ENCODE results near the gene KRT8. TPM values are rescaled to one million over a fixed set of nuclear protein-coding genes. Genes with fewer than 3 reads are reported as not detected.

Gene KRT8
- total RNA-seq, 1 donor from 2014 or later, result 82.2 TPM

DNA sequence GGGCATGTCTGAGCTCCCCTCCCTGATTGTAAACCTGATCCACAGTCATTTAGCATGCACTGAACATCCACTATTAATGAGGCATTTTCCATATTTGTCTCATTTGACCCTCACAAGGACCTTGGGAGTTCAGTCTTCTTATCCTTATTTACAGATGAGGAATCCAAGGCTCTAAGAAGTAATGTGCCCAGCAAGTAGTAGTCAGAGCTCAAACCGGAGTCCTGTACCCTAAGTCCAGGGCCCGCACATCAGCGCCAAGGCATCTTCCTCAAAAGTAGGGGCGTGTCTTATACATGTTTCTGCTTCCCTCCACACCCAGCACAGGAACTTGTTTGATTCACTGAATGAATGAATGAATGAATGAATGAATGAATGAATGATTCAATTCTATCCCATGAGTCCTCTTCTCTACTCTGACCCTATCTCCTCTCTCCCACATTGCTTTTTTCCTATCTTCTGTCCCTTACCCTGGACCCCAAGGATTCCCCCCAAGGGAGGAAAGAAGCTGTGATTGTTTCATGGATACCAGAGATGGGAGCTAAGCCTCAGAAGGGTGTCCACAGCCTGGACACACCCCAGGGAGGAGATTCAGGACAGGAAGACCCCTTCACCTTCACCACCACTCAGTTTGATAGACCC, 21.8 kb upstream of the KRT8 start:
- DNase-seq (ENCODE audit: low spot score), result no peak
- intact Hi-C loops (cut with DNase I), result no loop called here

DNA sequence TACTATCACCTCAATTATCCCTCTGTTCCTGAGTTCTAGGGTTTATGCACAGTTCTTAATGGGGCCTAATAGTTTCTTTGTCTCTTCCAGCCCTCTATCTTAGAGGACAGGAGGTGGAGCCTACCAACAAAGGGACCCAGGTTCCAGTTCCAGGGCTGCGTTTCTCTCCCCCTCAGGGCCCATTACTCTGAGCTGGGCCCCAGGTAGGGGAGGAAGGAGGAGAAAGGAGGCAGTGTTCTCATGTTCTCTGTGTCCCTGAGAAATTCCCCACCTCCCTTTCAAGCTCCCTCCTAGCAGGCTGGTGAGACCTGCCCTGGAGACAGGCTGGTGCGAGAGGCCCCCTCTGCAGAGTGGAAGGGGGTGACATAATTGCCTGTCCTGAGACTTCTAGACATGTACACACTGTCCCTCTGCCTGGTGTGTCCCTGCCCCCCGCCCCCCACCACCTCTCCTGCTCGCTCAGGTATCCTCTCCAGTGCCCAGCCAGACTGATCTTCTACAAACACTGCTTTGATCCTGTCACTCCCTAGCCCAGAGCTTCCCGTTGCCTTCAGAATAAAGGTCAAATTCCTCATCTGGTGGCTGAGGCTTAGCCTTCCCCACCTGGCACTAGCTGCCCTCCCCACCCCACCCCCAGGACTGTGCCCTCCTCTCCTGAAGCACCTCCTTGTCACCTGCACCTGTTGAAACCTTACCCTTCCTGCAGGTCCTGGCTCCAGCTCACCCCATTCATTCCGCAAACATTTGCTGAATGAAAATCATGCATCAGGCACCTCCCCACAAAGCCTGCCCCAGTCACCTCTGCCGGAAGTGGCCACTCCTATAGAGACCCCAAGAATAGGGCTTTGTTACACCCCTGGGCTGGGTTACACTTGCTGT, 21.1 kb upstream of the KRT8 start:
- no peak for DNase-seq (ENCODE audit: low spot score)
- intact Hi-C loops (cut with DNase I), result no loop called here

DNA sequence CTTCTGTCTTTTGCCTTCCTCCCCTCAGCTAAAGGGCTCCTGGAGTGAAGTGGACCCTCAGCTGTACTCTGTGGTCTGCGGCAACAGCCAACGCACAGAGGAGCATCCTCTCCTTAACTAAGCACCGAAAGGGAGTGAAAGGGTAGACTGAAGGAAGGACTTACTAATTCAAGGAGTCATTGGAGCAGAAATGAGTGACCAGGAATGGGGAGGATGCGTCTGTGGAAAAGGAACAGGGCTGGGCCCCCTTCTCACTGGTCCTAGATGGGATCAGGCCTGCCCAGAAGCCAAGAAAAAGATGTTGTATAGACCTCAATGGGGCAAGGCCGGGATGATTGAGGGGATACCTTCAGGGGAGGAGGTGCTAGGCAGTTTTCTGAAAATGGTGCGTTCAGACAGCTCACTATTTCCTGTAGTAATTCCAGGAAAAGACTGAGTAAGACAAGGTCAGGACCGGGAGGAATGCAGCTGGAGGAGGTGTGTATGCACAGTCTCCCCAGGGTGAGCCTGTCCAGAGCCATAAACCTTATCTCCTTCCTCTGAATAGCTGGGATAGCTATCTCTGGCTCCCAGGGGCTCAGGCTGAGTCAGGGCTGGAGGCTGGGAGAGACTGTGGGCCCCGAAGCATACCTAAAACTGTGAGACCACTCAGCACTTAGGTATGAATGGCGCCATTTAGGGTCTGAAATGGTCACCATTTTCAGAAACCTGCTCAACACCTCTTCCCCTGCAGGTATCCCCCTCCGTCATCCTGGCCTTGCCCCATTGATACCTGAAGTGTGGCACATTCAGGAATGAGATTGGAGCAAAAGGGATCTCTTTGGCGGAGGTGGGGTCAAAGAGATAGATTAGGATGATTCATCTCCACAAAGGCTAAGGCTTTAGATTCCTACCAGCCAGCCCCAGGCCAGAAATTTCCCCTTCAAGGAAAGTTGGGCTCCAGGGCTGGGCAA, 20.2 kb upstream of the KRT8 start:
- no peak for DNase-seq (ENCODE audit: low spot score)
- intact Hi-C loops (cut with DNase I), result no loop called here

DNA sequence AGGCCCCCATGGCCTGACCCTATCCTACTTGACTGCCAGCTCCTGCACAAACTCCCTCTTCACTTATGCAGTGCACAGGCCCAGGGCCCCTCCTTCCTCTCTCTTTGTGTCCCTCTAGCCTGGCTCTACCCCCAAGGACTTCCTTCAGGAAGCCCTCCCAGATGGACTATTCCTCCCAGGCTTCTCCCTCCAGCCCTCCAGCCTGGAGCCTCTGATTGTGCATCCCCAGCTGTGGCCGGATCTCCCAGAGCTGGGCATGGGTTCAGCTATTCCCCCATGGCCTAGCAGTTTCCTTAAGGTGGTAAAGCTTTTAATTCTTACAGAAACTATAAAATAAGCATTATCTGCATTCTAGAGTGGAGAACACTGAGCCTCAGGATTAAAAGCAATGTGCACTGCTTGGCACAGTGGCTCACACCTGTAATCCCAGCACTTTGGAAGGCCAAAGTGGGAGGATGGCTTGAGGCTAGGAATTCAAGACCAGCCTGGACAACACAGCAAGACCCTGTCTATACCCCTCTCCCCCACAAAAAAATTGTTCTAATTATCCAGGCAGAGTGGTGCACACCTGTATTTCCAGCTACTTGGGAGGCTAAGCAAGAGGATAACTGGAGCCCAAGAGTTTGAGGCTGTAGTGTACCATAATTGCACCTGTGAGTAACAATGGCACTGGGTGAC, 16.8 kb upstream of the KRT8 start:
- DNase-seq (ENCODE audit: low spot score), result no peak
- intact Hi-C loops (cut with DNase I), result no loop called here

DNA sequence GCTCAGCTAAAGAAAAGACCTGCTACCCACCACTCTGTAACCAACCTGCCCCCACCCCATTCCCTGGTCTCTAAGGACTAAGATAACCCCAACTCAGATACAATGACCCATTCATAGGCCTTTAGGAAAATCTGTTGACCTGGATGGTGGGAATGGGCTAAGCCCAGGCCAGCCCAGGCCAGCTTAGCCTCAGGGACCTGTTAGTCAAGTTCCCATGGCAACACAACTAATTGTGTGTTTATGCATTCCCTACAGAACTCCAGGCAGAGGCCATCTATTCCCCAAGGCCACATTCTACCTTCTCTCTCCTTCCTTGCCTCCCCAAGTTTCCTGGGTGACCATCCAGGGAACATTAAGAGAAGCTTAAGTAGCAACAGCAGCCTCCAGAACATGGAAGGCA, 16.1 kb upstream of the KRT8 start:
- DNase-seq (ENCODE audit: low spot score), result no peak
- intact Hi-C loops (cut with DNase I), result no loop called here

DNA sequence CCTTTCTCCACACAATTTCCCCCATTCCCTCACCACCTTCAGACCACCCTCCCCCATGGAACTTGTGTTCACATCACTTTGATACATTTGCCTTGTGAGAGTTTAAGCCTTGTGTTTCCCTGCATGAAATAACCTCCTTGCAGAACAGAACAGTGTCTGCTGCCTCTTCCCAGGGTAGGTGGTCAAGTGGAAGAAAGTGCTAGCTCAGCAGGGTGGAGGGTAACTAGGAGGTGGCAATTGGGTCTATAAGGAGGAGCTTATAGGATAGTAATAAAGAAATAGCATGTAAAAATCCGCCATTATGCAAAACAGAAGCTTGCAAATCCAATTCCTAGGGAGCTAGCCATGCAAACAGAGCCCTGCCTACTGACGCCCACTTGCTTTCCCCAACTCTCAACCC, 13.9 kb upstream of the KRT8 start:
- intact Hi-C loops (cut with DNase I), result no loop called here
- no peak for DNase-seq (ENCODE audit: low spot score)

DNA sequence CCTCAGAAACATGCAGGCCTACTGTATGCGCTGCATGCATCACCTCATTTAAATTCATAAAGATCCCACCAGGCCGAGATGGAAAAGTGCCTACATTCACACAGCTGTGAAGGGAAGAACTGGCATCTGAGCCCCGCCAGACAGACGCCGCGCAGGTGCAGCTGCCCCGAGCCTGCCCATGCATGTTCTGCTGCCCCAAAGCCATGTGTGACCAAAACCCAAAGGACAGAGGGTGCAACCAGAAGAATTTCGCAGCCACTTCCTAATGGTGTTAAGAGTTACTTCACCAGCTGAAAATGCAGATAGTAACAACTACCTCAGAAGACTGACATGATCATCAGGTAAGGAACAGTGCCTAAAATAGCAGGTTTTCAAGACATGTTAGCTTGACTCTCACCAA, 13.5 kb upstream of the KRT8 start:
- intact Hi-C loops (cut with DNase I), result no loop called here
- DNase-seq (ENCODE audit: low spot score), result no peak

DNA sequence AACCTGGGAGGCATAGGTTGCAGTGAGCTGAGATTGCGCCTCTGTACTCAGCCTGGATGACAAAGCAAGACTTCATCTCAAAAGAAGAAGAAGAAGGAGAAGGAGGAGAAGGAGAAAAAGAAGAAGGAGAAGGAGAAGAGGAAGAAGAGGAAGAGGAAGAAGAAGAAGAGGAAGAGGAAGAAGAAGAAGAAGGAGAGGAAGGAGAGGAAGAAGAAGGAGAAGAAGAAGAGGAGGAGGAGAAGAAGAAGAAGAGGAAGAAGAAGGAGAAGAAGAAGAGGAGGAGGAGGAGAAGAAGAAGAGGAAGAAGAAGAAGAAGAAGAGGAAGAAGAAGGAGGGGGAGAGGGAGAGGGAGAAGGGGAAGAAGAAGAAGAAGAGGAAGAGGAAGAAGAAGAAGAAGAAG, 12.9 kb upstream of the KRT8 start:
- no peak for DNase-seq (ENCODE audit: low spot score)
- intact Hi-C loops (cut with DNase I), result no loop called here

DNA sequence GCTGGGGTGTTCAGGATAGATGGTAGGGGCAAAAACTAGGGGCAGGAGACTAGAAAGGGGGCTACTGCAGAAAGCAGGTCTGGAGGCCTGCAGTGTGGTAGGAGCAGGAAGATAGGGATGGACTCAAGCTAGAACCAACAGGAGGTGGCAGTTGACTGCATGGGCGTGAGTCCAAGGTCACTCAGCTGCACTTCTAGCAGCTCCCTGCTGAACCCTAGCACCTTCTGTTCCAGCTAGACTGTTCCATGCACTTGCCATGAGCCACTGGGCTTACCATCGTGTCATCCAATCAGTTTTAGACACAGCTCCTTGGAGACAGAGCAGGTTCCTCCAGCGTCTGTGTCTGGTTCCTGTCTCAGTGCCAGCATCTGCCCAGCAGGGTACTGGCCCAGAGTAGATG, 11.3 kb upstream of the KRT8 start:
- DNase-seq (ENCODE audit: low spot score), result no peak
- intact Hi-C loops (cut with DNase I), result no loop called here

DNA sequence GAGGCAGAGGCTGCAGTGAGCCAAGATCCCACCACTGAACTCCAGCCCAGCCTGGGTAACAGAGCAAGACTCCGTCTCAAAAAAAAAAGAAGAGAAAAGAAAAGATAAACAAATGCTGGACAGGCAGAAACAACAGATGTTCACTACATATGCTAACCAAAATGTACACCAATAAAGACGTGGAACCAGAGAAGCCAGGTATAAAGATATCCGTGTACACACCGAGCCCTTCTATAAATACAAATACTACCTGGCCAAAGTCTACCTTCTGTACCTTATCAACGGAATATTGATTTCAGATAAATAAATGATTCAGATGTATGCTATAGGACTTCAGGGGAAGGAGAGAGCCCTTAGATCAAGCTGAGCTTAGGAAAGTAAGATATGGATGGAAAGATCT, 10.8 kb upstream of the KRT8 start:
- no peak for DNase-seq (ENCODE audit: low spot score)
- intact Hi-C loops (cut with DNase I), result no loop called here

DNA sequence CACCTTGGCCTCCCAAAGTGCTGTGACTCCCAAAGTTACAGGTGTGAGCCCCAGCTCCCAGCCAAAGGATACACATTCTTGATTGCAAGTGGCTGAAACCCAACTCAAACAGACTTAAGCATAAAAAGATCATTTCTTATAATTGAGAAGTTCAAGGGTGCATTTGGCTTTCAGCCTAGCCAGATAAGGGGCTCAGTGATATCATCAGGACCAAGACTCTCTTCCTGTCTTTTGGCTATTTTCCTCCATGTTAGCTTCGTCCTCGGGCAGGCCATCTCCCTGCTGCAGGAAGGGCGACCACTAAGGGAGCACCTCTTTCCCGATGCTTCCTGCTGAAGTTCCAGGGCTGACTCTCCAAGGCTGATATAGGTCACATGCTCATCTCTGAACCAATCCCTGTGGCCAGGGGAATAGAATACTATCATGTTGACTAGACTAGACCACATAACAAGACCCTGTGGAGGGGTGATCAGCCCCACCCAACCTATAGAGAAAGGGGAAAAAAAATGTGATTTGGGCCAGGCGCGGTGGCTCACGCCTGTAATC, 9.8 kb upstream of the KRT8 start:
- no peak for DNase-seq (ENCODE audit: low spot score)
- intact Hi-C loops (cut with DNase I), result no loop called here

DNA sequence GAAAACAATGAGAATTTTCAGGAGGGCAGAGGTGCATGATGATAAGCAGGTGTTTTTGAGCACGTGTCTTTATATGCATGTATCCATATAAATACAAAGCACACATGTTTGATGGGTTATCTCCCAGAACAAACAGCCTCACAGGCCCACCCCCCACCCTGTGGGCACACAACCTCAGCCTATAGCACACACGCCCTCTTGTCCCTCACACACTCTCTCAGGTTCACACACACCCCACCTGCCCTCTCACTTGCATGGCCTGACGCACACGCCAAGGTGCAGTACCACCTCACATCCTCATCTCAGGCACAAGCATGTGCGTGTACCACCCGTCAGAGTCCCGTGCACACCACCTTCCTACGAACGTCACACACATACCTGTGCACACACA, 8.6 kb upstream of the KRT8 start:
- intact Hi-C loops (cut with DNase I), result no loop called here
- no peak for DNase-seq (ENCODE audit: low spot score)

DNA sequence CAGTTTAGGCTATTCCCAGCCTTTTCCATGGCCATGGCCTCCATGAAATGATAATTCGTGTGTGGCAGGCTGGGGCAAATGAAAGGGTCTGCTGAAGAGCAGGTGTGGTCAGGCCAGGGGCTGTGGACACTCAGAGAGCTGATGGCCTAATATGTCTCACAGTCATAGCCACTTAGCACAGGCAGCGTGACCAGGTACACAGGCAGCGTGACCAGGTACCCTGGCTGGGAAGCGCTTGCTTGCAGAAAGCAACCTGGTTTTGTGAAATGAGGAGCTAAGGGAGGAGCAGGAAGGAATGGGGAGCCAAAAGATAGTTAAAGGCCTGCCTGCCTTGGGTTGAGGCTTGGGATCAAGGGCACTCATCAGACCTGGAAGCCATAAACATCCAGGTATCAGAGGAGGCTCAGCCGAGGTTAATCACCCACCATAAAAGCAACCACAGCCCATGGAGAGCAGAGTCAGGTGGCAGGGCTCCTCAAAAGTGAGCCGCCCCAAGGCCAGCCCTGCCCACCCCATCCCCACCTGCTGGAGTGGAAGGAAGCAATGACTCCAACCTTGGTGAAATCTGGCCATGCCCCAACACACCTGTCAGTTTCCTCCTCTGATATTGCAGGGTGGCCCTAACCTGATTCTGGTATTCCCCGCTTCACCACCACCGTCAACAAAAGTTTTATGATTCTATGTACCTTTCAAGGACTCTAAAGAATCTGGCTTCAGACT, 8.0 kb upstream of the KRT8 start:
- DNase-seq (ENCODE audit: low spot score), result no peak
- intact Hi-C loops (cut with DNase I), result no loop called here

DNA sequence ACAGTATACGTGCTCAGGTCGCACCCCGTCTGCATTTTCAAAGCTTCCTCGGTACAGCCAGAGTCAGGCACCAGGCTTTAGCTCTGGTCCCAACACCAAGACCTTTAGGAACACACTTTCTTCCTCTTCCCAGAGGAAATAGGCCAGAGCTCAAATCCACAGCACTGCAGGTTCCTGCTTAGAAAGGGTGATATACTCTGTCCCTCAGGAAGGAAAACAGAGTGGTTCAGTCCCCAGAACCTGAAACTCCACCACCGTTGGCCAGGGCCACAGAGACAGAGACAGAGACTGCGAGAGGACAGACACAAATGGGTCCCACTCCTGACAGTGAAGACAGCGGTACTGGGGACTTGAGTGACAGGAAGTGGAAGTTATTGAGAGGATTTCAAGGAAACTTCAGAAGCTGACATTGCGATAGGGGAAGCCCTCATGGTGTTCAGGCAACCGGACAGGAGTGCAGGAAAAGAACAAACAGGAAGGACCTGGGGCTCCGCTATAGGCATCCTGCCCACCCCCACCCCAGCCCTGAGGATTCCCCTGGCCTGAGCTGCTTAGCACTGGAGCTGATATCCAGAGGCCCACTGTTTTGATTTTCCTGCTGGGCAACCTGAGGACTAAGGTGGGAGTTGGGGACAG, 5.5 kb upstream of the KRT8 start:
- intact Hi-C loops (cut with DNase I), result no loop called here
- no peak for DNase-seq (ENCODE audit: low spot score)

DNA sequence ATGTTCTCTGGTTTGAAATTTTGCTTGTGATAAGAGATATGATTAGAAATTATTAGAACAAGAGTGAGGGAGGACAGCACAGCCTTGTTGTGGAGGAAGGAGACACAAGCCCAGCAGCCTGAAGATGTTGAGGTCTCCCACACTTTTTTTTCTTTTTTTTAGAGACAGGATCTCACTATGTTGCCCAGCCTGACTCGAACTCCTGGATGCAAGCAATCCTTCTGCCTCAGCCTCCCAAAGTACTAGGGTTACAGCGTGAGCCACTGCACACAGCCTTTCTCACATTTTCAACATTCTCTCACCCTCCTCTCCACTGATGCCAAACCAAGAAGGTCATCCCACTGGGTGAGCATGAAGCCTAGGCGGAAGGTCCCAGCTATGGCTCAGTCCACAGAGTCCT, 4.9 kb upstream of the KRT8 start:
- intact Hi-C loops (cut with DNase I), result no loop called here
- DNase-seq (ENCODE audit: low spot score), result no peak

DNA sequence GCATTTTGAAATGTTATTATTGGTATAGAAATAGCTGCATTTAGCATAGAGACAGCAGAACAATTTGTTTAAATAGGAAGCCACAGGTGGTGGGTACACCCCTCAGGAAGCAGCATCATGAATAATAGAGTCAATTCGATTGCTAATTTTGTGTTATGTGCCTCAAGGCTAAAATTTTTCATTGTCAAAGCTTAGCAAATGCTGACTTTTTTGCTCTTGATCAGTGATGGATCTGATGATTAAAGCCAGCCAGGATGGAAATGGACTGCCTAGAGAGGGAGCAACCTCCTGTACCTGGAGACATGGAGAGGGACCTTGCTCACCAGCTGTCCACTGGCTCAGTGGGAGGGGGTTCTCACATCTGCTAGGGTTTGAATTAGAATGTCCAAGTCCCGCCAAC, 4.5 kb upstream of the KRT8 start:
- no peak for DNase-seq (ENCODE audit: low spot score)
- intact Hi-C loops (cut with DNase I), result no loop called here

DNA sequence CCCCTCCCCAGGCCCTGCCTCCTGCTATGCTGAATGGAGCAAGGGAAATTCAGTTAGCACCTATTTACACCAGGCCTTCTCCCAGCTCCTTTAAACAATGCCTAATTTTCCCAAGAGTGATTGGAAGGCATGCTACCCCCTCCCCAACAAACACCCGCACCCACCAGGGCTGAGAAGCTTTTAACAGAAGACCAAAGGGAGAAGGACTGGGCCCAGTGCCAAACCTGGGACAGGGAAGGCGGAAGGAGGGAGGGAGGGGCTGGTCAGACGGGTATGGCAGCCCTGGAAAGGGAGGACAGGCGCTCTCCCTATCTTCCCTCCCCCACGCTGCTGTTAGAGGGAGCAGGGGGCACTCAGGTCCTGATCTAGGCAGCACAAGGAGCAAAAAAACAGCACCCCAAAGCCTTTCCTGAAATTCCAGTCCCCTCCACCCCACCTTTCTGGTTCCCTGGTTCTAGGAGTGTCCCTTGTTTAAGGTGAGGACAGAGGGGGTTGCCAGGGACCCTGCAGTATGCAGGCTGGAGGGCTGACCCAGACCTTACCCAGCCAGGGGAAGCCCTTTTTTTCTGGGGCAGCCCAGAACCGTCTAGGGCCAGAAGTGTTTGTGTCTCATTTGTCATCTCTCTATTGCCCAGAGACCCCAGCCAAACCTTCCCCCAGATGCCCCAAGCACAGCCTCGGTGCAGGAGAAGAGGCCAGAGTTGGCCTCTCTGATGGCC, 2.4 kb upstream of the KRT8 start:
- intact Hi-C loops (cut with DNase I), result no loop called here
- DNase-seq (ENCODE audit: low spot score), result no peak

DNA sequence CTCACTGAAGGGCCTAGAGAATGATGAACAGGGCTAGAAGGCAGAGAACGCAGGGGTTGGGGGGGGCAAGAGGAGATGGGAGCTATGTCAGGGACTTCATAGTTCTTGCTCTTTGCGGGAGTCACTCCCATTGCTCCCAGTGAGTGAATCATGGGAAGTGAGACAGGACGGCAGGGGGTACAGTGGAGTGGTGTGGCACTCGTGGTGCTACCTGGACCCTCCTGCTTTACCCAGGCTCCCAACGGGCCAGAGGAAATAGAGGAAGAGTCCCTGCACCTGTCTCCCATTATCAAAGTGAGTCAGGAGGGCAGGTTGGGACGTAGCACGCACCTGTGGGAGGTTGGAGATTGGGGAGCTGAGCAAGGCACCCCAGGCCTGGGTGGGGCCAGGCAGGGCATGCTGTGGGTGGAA, 1.3 kb upstream of the KRT8 start:
- no peak for DNase-seq (ENCODE audit: low spot score)
- intact Hi-C loops (cut with DNase I), result no loop called here
